Endodermal cell (in vitro differentiated cells): ENCODE data around the gene DLGAP1. TPM values are rescaled to one million over a fixed set of nuclear protein-coding genes. Genes with fewer than 3 reads are reported as not detected.

Experiments
- DNase-seq: peaks from one replicate; pipeline ENCODE4 v3.0.0-alpha.2; 2017
- H3K27ac ChIP-seq: 2 replicates; pipeline ENCODE4 v1.5.1; 2013; ENCODE audit warnings: mild to moderate bottlenecking, low read depth, low read length, moderate library complexity
- H3K27me3 ChIP-seq: 2 replicates; pipeline ENCODE4 v1.6.1; 2013; ENCODE audit warnings: mild to moderate bottlenecking, low read length, moderate library complexity; ENCODE audit not compliant: insufficient read depth, control insufficient read depth, poor library complexity, severe bottlenecking
- H3K36me3 ChIP-seq: 2 replicates; pipeline ENCODE4 v1.7.0; 2013; ENCODE audit warnings: mild to moderate bottlenecking, low read length, moderate library complexity; ENCODE audit not compliant: control insufficient read depth, insufficient read depth
- H3K4me1 ChIP-seq: one replicate; pipeline ENCODE4 v1.7.0; 2013; ENCODE audit warnings: low read length; ENCODE audit not compliant: control insufficient read depth, insufficient read depth
- H3K4me3 ChIP-seq: 2 replicates; pipeline ENCODE4 v1.5.1; 2013; ENCODE audit warnings: mild to moderate bottlenecking, low read length, moderate library complexity
- H3K9ac ChIP-seq: 2 replicates; pipeline ENCODE4 v1.6.1; 2013; ENCODE audit warnings: mild to moderate bottlenecking, low read length, moderate library complexity; ENCODE audit not compliant: poor library complexity, severe bottlenecking; ENCODE audit errors: extremely low read depth
- H3K9me3 ChIP-seq: 2 replicates; pipeline ENCODE4 v1.6.1; 2013; ENCODE audit warnings: mild to moderate bottlenecking, low read length, moderate library complexity; ENCODE audit not compliant: control insufficient read depth
- H3K27ac Mint-ChIP-seq: 2 replicates; pipeline ENCODE4 v1.8.0; 2020; ENCODE audit warnings: mixed read lengths
- H3K27me3 Mint-ChIP-seq: 2 replicates; pipeline ENCODE4 v1.8.0; 2021; ENCODE audit warnings: mild to moderate bottlenecking, mixed read lengths; ENCODE audit not compliant: insufficient read depth
- H3K36me3 Mint-ChIP-seq: 2 replicates; pipeline ENCODE4 v1.8.0; 2020; ENCODE audit warnings: low read depth, mixed read lengths
- H3K4me1 Mint-ChIP-seq: 2 replicates; pipeline ENCODE4 v1.8.0; 2020; ENCODE audit warnings: mixed read lengths
- H3K4me3 Mint-ChIP-seq: 2 replicates; pipeline ENCODE4 v1.8.0; 2020; ENCODE audit warnings: mild to moderate bottlenecking, moderate library complexity, mixed read lengths
- H3K9me3 Mint-ChIP-seq: 2 replicates; pipeline ENCODE4 v1.8.0; 2020; ENCODE audit warnings: mild to moderate bottlenecking, mixed read lengths
- CTCF ChIP-seq: fragments of 200-600 bp; sonication (generic); conservative IDR thresholded peaks from 2 replicates; pipeline ENCODE4 v1.5.0; 2021; ENCODE audit warnings: antibody characterized with exemption, mild to moderate bottlenecking
- WGBS, 2 experiments: methylation state at CpG; one replicate each; pipeline versions ENCODE4 v1.1.5 to v1.1.7; 2013; ENCODE audit warnings: missing lambda C conversion rate in 2 of 2, mixed read lengths in 1 of 2; ENCODE audit not compliant: insufficient coverage in 1 of 2, insufficient read length in 1 of 2; 5-methylcytosine and 5-hydroxymethylcytosine counted together
- total RNA-seq, 2 donors: library from RNA; stranded (reverse); fragmentation: NEBNext Ultra II Directional in 1 of 2; extraction: Animal tissue kit (Norgen Biotek cat#: 25700) in 1 of 2; gene quantifications; 2 replicates in 1 of 2; 3 replicates in 1 of 2; pipeline ENCODE4 v1.2.1, GENCODE V29; 2021

The DLGAP1 gene
- total RNA-seq, 2 donors from 2014 or later = 11.5 to 21.5 TPM

- 83 to 94% methylated on average over 1 to 2 of the region's 2 CpGs for WGBS, 2 experiments
- Histone ChIP-seq H3K4me3 (no peak overlapping the region), H3K27me3 (no peaks in the 10 kb centered on the region), H3K36me3 (no peaks in the 10 kb centered on the region), H3K9ac (no peak overlapping the region), H3K9me3 (no peaks in the 10 kb centered on the region), H3K27ac (no peak overlapping the region), H3K4me1 (no peaks in the 10 kb centered on the region)
- Mint-ChIP-seq H3K36me3 (no peaks in the 10 kb centered on the region), H3K4me1 (peaks cover 40% of the 10 kb centered on the region), H3K9me3 (no peaks in the 10 kb centered on the region), H3K4me3 (no peak overlapping the region), H3K27me3 (no peaks in the 10 kb centered on the region), H3K27ac (peak overlapping the region; percentile 33)
- no peak for TF ChIP-seq CTCF
- no peak for DNase-seq
Measured at GRCh38 chr18:3511980-3512379, 943.1 kb downstream of the DLGAP1 start.

GRCh38 chr18:3510896-3511295, 944.2 kb downstream of the DLGAP1 start:
- Histone ChIP-seq H3K9ac (no peak overlapping the region), H3K36me3 (no peaks in the 10 kb centered on the region), H3K4me3 (no peak overlapping the region), H3K4me1 (no peaks in the 10 kb centered on the region), H3K27me3 (no peaks in the 10 kb centered on the region), H3K9me3 (no peaks in the 10 kb centered on the region), H3K27ac (no peak overlapping the region)
- Mint-ChIP-seq H3K4me3 (no peak overlapping the region), H3K27me3 (no peaks in the 10 kb centered on the region), H3K27ac (no peak overlapping the region), H3K4me1 (peaks cover 40% of the 10 kb centered on the region), H3K9me3 (no peaks in the 10 kb centered on the region), H3K36me3 (no peaks in the 10 kb centered on the region)
- WGBS, 2 experiments = 96 to 100% methylated on average over 1 to 3 of the region's 4 CpGs
- no peak for DNase-seq
- no peak for TF ChIP-seq CTCF

- Mint-ChIP-seq H3K4me1 (peaks cover 40% of the 10 kb centered on the region), H3K4me3 (no peak overlapping the region), H3K36me3 (no peaks in the 10 kb centered on the region), H3K27ac (no peak overlapping the region), H3K27me3 (no peaks in the 10 kb centered on the region), H3K9me3 (no peaks in the 10 kb centered on the region)
- Histone ChIP-seq H3K36me3 (no peaks in the 10 kb centered on the region), H3K9me3 (no peaks in the 10 kb centered on the region), H3K9ac (no peak overlapping the region), H3K27ac (no peak overlapping the region), H3K4me3 (no peak overlapping the region), H3K27me3 (no peaks in the 10 kb centered on the region), H3K4me1 (no peaks in the 10 kb centered on the region)
- TF ChIP-seq CTCF = no peak
- no peak for DNase-seq
- 43% methylated on average over 1 of the region's 2 CpGs; no CpG with 5 or more reads in 1 of the 2 experiments for WGBS, 2 experiments
Measured at GRCh38 chr18:3510024-3510423, 945.1 kb downstream of the DLGAP1 start.
